Neural cell (in vitro differentiated cells): ENCODE measurements around the gene EDAR. TPM values are rescaled to one million over a fixed set of nuclear protein-coding genes. Genes with fewer than 3 reads are reported as not detected.

ENCODE experiments used
- H2AFZ ChIP-seq: fragments of 200-600, 300-800 bp; sonication (generic), shearing (Covaris generic); 2 replicates; pipeline ENCODE4 v1.6.0; 2014; ENCODE audit warnings: low read depth, mild to moderate bottlenecking, antibody characterized with exemption, low read length, moderate library complexity
- H3F3A ChIP-seq: fragments of 200-600 bp; shearing (Covaris generic); 2 replicates; pipeline ENCODE4 v1.6.1; 2016; ENCODE audit warnings: mild to moderate bottlenecking, moderate library complexity, mixed read lengths, antibody characterized with exemption, low read length; ENCODE audit not compliant: insufficient read depth, poor library complexity, severe bottlenecking
- H3K27ac ChIP-seq: fragments of 200-600, 300-800 bp; sonication (generic), shearing (Covaris generic); 2 replicates; pipeline ENCODE4 v1.5.1; 2014; ENCODE audit warnings: mild to moderate bottlenecking, low read length, moderate library complexity
- H3K27me3 ChIP-seq: fragments of 300-800, 200-600 bp; sonication (generic), shearing (Covaris generic); 2 replicates; pipeline ENCODE4 v1.6.0; 2014; ENCODE audit warnings: mild to moderate bottlenecking, low read depth, low read length, moderate library complexity; ENCODE audit not compliant: insufficient read depth
- H3K36me3 ChIP-seq: fragments of 300-800, 200-600 bp; sonication (generic), shearing (Covaris generic); 2 replicates; pipeline ENCODE4 v1.5.1; 2014; ENCODE audit warnings: mild to moderate bottlenecking, antibody characterized with exemption, low read length, moderate library complexity; ENCODE audit not compliant: insufficient read depth
- H3K4me2 ChIP-seq: fragments of 300-800, 200-600 bp; sonication (generic), shearing (Covaris generic); 2 replicates; pipeline ENCODE4 v1.6.0; 2014; ENCODE audit warnings: mild to moderate bottlenecking, low read length
- H3K4me3 ChIP-seq: fragments of 300-800, 200-600 bp; sonication (generic), shearing (Covaris generic); 2 replicates; pipeline ENCODE4 v1.5.1; 2014; ENCODE audit warnings: mild to moderate bottlenecking, low read length, moderate library complexity
- H3K79me2 ChIP-seq: fragments of 200-600 bp; shearing (Covaris generic); replicated peaks from 2 replicates; pipeline ENCODE4 v1.6.0; 2014; ENCODE audit warnings: mild to moderate bottlenecking, low read length, moderate library complexity; ENCODE audit not compliant: insufficient read depth
- H3K9ac ChIP-seq: fragments of 300-800, 200-600 bp; sonication (generic), shearing (Covaris generic); 2 replicates; pipeline ENCODE4 v1.6.1; 2016; ENCODE audit warnings: mild to moderate bottlenecking, low read length, mixed read lengths
- H3K9me2 ChIP-seq: fragments of 200-600 bp; shearing (Covaris generic); 2 replicates; pipeline ENCODE4 v1.6.1; 2016; ENCODE audit warnings: mild to moderate bottlenecking, low read length, mixed read lengths; ENCODE audit not compliant: insufficient read depth
- H3K9me3 ChIP-seq: fragments of 200-600, 300-800 bp; sonication (generic), shearing (Covaris generic); 2 replicates; pipeline ENCODE4 v1.6.1; 2016; ENCODE audit warnings: mild to moderate bottlenecking, mixed run types, low read length, moderate library complexity, mixed read lengths
- H4K20me1 ChIP-seq: fragments of 200-600 bp; shearing (Covaris generic); 2 replicates; pipeline ENCODE4 v1.6.1; 2016; ENCODE audit warnings: mild to moderate bottlenecking, mixed run types; ENCODE audit not compliant: insufficient read depth
- EP300 ChIP-seq: fragments of 450-650 bp; conservative IDR thresholded peaks from 2 replicates; pipeline ENCODE4 v1.6.1; 2014; ENCODE audit warnings: antibody characterized with exemption, mild to moderate bottlenecking, moderate library complexity; ENCODE audit not compliant: poor library complexity, severe bottlenecking
- EZH2 ChIP-seq: fragments of 200-600, 300-800 bp; shearing (Covaris generic), sonication (generic); IDR thresholded peaks from 2 replicates; pipeline ENCODE4 v1.6.1; 2014; ENCODE audit warnings: antibody characterized with exemption, low read length, borderline replicate concordance, mild to moderate bottlenecking; ENCODE audit not compliant: insufficient read depth, poor library complexity, severe bottlenecking
- MXI1 ChIP-seq: fragments of 450-650 bp; conservative IDR thresholded peaks from 2 replicates; pipeline ENCODE4 v1.6.1; 2014; ENCODE audit warnings: antibody characterized with exemption, mild to moderate bottlenecking; ENCODE audit not compliant: poor library complexity, severe bottlenecking
- POLR2AphosphoS5 ChIP-seq: IDR thresholded peaks from 2 replicates; pipeline ENCODE4 v1.6.1; 2012
- RAD21 ChIP-seq: fragments of 450-650 bp; conservative IDR thresholded peaks from 2 replicates; pipeline ENCODE4 v1.6.1; 2014; ENCODE audit warnings: antibody characterized with exemption, mild to moderate bottlenecking, moderate library complexity
- SMC3 ChIP-seq: fragments of 450-650 bp; conservative IDR thresholded peaks from 2 replicates; pipeline ENCODE4 v1.6.1; 2014; ENCODE audit warnings: antibody characterized with exemption, mild to moderate bottlenecking, moderate library complexity; ENCODE audit not compliant: poor library complexity
- TAF1 ChIP-seq: IDR thresholded peaks from 2 replicates; pipeline ENCODE4 v1.6.1; 2012; ENCODE audit warnings: low read depth
- polyA plus RNA-seq: library from polyadenylated mRNA; depleted of rRNA; stranded (reverse); fragments of >200 nt; gene quantifications from 2 replicates; pipeline ENCODE4 v1.2.3, GENCODE V29; 2014
- TF ChIP-seq, protein P1 (sequence below): IDR thresholded peaks from 2 replicates; pipeline ENCODE4 v1.6.1; 2012; ENCODE audit warnings: borderline replicate concordance
- TF ChIP-seq, protein P2 (sequence below): fragments of 450-650 bp; IDR thresholded peaks from 2 replicates; pipeline ENCODE4 v1.5.1; 2014; ENCODE audit warnings: antibody characterized with exemption, mild to moderate bottlenecking, moderate library complexity; ENCODE audit not compliant: poor library complexity, severe bottlenecking

Gene EDAR
- polyA plus RNA-seq, 1 donor from 2014 or later, result not detected

DNA sequence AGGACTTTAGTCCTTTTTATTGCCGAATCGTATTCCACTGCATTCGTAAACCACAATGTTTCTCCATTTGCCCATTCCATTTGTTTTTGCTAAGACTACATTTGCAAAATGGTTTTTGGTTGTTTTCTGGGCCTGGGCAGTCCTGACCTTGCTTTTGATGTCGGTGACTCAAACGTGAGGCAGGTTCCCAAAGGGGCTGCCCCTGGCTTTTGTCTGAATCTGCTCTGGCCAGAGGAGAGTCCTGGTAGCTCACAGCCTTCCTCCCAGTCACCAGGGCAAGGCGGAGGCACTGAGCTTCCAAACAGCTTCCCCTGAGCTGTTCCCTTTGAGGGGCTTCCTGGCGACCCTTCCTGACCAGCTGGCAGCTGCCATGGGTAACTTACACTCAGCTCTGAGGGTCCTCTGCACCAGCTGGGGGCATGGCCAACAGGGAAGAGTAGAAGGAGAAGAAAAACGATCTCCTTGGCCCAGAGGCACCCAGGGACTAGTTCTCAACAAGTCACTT is 47.8 kb downstream of the EDAR start:
- no peaks in the 10 kb centered on the region for H3K36me3 ChIP-seq
- H4K20me1 ChIP-seq, result no peaks in the 10 kb centered on the region
- H3K9me3 ChIP-seq, result no peaks in the 10 kb centered on the region
- TF ChIP-seq EZH2 (no peak), SMC3 (no peak), RAD21 (no peak), MXI1 (no peak), TAF1 (no peak)
- TF ChIP-seq, protein P1, sequence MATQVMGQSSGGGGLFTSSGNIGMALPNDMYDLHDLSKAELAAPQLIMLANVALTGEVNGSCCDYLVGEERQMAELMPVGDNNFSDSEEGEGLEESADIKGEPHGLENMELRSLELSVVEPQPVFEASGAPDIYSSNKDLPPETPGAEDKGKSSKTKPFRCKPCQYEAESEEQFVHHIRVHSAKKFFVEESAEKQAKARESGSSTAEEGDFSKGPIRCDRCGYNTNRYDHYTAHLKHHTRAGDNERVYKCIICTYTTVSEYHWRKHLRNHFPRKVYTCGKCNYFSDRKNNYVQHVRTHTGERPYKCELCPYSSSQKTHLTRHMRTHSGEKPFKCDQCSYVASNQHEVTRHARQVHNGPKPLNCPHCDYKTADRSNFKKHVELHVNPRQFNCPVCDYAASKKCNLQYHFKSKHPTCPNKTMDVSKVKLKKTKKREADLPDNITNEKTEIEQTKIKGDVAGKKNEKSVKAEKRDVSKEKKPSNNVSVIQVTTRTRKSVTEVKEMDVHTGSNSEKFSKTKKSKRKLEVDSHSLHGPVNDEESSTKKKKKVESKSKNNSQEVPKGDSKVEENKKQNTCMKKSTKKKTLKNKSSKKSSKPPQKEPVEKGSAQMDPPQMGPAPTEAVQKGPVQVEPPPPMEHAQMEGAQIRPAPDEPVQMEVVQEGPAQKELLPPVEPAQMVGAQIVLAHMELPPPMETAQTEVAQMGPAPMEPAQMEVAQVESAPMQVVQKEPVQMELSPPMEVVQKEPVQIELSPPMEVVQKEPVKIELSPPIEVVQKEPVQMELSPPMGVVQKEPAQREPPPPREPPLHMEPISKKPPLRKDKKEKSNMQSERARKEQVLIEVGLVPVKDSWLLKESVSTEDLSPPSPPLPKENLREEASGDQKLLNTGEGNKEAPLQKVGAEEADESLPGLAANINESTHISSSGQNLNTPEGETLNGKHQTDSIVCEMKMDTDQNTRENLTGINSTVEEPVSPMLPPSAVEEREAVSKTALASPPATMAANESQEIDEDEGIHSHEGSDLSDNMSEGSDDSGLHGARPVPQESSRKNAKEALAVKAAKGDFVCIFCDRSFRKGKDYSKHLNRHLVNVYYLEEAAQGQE, result no peak
- no peak overlapping the region for H3K27ac ChIP-seq
- no peak overlapping the region for H3K4me3 ChIP-seq
- no peaks in the 10 kb centered on the region for H3K79me2 ChIP-seq
- H3K9me2 ChIP-seq, result no peaks in the 10 kb centered on the region
- H3K4me2 ChIP-seq, result no peak overlapping the region
- H3K9ac ChIP-seq, result no peak overlapping the region
- no peak overlapping the region for H2AFZ ChIP-seq
- no peaks in the 10 kb centered on the region for H3F3A ChIP-seq
- H3K27me3 ChIP-seq, result no peaks in the 10 kb centered on the region

DNA sequence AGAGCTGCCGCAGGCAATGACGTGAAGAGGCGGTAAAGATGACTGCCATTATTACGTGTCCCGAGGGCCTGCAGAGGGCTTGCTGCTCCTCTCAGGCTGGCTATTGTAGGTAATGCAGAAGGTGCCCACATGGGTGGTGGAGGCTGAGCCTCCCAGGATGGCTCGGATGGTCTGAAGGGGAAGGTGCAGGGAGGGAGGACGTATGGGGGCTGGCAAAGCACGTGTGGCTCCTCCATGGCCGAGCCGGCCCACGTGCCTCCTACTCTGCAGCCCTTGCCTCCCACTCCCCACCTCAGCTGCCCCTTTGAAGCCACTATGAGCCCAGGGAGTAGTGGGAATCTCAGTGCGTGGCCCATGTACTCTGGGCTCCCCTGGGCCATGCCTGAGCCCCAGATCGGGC is 48.9 kb downstream of the EDAR start:
- Histone ChIP-seq H3K79me2 (no peaks in the 10 kb centered on the region), H4K20me1 (no peaks in the 10 kb centered on the region), H3K4me2 (no peak overlapping the region), H2AFZ (no peak overlapping the region), H3K9me2 (no peaks in the 10 kb centered on the region), H3K9me3 (no peaks in the 10 kb centered on the region), H3F3A (no peaks in the 10 kb centered on the region), H3K36me3 (no peaks in the 10 kb centered on the region), H3K9ac (no peak overlapping the region), H3K4me3 (no peak overlapping the region), H3K27ac (no peak overlapping the region), H3K27me3 (no peaks in the 10 kb centered on the region)
- TF ChIP-seq EZH2, result no peak
- TF ChIP-seq POLR2AphosphoS5, result no peak
- TF ChIP-seq TAF1, result no peak
- no peak for TF ChIP-seq EP300
- TF ChIP-seq MXI1, result no peak
- TF ChIP-seq SMC3, result no peak
- TF ChIP-seq, protein P2, sequence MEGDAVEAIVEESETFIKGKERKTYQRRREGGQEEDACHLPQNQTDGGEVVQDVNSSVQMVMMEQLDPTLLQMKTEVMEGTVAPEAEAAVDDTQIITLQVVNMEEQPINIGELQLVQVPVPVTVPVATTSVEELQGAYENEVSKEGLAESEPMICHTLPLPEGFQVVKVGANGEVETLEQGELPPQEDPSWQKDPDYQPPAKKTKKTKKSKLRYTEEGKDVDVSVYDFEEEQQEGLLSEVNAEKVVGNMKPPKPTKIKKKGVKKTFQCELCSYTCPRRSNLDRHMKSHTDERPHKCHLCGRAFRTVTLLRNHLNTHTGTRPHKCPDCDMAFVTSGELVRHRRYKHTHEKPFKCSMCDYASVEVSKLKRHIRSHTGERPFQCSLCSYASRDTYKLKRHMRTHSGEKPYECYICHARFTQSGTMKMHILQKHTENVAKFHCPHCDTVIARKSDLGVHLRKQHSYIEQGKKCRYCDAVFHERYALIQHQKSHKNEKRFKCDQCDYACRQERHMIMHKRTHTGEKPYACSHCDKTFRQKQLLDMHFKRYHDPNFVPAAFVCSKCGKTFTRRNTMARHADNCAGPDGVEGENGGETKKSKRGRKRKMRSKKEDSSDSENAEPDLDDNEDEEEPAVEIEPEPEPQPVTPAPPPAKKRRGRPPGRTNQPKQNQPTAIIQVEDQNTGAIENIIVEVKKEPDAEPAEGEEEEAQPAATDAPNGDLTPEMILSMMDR, result no peak
- TF ChIP-seq, protein P1, result no peak
- no peak for TF ChIP-seq RAD21
